NCI-H526 (cell line): ENCODE measurements around the gene IFNL2.
"Not testable (repeated sequence)": the region's sequence is repeated elsewhere in the genome, so short reads cannot be mapped to it uniquely, and the experiment has no call there.

ENCODE experiments used
- DNase-seq, 2 experiments: peaks; one replicate each; lab custom pipeline; 2025; lab: John Stamatoyannopoulos, UW

Gene IFNL2

DNA sequence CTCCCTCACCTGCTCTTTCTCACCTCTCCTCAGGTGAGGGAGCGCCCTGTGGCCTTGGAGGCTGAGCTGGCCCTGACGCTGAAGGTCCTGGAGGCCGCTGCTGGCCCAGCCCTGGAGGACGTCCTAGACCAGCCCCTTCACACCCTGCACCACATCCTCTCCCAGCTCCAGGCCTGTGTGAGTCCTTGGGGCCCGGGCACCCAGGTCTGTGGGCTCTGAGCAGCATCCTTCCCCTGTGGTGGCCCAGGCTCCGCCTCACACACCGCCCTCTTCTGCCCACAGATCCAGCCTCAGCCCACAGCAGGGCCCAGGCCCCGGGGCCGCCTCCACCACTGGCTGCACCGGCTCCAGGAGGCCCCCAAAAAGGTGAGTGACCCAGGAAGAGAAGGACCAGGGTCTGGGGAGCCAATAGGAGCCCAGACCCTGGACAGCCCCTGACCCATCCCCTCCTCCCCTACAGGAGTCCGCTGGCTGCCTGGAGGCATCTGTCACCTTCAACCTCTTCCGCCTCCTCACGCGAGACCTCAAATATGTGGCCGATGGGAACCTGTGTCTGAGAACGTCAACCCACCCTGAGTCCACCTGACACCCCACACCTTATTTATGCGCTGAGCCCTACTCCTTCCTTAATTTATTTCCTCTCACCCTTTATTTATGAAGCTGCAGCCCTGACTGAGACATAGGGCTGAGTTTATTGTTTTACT is 29.9 kb downstream of the IFNL2 start:
- no peak for DNase-seq

DNA sequence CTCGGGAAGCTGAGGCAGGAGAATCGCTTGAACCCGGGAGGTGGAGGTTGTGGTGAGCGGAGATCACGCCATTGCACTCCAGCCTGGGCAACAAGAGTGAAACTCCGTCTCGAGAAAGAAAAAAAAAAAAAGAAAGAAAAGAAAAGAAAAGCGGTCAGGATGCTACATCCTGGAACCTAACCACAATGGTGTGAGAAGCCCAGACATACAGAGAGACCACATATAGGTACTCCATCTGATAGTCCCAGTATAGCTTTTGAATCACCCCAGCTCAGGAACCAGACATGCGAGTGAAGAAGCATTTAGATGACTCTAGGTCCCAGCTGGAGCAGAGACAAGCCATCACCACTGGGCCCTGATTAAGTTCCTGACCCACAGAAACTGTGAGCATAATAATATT is 31.2 kb downstream of the IFNL2 start:
- no peak for DNase-seq

- DNase-seq = no peak
Observed at GRCh38 chr19:39299832-39300231, 31.6 kb downstream of the IFNL2 start.

- DNase-seq = no peak
Observed at GRCh38 chr19:39301021-39301420, 32.8 kb downstream of the IFNL2 start.

- DNase-seq = no peak
Observed at GRCh38 chr19:39301562-39301961, 33.4 kb downstream of the IFNL2 start.

DNA sequence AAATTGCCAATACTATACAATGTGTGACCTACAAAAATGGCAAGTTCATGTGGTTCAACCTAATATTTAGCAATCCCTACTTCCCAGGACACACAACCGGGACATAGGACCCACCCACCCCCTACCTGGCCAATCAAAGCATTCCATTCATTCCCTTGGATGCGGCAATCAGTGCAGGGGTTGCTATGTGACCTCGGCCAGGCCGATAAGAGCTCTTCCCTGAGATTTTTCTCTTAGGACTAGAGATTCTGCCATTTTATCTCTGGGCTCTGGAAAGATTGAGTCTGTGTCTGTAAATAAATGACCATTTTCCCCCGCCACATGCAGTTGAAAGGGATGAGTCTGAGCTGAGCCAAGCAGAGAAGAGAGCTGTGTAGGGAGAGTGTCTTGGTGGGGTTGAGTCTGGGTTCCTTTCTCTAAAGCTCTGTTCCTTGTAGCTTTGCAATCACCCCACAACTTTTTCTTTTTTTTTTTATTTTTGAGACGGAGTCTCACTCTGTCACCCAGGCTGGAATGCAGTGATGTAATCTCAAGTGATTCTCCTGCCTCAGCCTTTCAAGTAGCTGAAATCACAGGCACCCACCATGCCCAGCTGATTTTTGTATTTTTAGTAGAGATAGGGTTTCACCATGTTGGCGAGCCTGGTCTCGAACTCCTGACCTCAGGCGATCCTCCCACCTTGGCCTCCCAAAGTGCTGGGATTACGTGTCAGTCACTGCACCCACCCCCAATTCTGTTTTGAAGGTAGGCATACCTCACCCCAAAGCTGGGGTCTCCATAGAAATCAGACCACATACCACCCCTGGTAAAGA is 35.4 kb downstream of the IFNL2 start:
- DNase-seq = no peak

- no peak for DNase-seq
Observed at GRCh38 chr19:39304185-39304513, 36.0 kb downstream of the IFNL2 start.

DNA sequence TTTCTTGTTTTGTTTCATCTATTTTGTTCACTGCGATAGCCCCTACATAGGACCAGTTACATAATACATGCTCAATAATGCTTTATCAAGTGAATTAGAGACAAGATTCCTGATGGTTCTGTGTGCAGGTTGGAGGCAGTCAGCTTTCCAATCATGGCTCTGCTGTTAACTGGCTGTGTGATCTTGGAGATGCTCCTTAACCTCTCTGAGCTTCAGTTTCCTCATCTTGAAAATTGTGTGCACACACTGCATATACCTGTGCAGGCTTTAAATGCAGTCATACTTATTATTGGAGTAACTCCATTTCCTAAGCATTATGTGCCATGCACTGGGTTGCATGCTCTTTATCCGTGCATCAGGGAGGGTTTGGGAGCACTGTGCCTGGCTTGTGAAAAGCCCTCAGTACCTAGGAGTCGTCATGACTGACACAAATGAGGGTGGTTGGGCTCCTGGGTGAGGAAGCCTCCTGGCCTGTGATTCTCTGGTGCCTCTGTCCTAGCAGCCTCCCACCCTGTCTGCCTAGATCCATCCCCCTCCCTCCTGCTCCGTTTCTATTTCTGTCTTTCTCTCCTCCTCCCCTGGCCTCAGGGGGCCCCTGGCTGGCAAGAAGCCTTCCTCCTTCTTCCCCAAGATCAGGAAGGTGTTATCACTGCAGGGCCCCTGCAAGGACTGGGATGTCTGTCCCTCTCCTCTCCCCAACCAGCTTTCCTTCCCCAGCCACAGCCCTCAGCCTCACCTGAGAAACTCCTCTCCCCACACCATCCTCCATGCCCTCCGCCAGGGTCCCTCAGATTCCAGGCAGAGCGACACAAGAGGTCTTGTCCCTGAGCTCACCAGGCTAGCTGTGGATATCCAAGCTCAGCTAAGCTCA is 36.7 kb downstream of the IFNL2 start:
- DNase-seq = no peak

DNA sequence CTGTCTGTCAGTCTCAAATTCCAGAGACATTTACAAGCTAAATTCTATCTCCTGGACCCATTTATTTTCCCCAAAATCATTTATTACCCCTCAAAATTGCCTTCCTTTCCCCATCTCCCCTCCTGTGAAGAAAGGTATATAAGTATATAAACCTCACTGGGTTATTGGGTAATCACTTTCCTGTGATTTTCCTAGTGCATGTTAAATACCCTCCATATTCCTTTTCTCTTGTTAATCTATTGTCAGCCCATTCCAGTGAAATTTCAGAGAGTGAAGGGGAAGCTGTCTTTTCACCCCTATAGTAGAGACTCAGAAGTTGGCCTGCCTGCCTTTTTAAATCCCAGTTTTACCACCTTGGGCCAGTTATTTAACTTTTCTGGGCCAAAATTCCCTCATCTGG is 37.9 kb downstream of the IFNL2 start:
- no peak for DNase-seq

DNA sequence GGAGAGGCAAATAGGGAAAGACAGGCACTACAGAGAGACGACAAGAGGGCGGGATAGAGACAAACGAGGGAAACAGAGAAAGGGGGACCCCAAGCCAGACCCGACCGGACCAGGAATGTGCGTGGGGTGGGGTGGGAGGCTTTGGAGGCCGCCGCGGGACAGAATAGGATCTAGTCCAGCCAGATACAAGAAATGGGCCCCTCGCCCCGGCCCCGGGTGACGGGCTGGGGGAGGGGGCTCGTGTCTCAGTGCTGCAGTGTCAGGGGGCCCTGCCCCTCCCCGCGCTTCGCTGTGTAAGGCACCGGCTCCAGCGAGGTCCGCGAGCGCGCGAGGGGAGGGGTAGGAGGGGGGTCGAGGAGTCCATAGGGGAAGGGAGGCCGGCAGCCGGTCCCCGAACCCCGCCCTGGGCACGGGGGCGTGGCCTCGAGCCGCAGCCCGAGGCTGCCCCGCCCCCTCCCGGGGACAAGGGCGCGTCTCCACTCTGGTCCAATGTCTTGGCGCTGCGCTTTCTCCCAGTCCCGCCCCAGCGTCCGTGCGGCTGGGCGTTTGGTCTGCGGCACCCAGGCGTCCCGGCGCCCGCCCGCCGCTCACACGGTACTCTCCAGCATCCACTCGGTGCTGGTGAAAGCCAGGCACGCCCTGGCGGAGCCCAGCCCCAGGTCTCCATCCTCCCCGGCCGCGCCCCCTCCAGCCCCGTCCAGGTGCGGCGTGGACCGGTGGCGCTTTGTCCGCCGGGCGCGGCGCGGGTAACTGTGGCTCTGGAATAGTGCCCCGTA is 39.0 kb downstream of the IFNL2 start:
- DNase-seq = peak in 1 of 2 experiments; percentile 77

DNA sequence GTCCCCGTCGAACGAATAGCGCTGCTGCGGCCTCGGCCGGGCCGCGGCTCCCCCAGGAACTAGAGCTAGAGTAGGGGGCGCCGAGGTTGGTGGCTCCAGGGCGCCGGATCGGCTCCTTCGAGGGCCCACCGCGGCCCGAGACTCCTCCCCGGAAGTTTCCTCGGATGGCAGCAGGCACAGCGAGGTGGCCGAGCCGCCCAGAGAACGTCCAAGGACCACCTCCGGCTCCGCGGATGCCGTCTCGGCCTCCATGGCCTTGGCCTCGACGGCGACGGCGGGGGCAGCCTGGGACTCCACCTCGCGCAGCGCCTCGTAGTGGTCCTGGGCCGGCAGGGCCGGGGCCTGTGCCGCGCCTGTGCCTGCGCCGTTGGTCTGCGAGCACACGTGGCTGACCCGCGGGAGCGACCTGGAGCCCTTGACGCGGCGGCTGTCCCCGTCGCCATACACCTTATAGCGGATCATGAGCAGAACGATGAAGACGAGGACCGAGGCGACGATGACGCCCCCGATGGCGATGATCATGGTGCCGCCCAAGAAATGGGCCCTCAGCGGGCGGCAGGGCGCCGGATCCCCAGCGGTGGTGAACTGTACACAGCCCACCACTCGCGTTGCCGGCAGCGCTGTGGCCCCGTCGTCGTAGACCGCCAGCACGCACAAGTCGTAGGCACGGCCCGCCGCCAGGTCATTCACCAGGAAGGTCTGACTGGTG is 39.8 kb downstream of the IFNL2 start:
- DNase-seq = peak in 1 of 2 experiments; percentile 51

DNA sequence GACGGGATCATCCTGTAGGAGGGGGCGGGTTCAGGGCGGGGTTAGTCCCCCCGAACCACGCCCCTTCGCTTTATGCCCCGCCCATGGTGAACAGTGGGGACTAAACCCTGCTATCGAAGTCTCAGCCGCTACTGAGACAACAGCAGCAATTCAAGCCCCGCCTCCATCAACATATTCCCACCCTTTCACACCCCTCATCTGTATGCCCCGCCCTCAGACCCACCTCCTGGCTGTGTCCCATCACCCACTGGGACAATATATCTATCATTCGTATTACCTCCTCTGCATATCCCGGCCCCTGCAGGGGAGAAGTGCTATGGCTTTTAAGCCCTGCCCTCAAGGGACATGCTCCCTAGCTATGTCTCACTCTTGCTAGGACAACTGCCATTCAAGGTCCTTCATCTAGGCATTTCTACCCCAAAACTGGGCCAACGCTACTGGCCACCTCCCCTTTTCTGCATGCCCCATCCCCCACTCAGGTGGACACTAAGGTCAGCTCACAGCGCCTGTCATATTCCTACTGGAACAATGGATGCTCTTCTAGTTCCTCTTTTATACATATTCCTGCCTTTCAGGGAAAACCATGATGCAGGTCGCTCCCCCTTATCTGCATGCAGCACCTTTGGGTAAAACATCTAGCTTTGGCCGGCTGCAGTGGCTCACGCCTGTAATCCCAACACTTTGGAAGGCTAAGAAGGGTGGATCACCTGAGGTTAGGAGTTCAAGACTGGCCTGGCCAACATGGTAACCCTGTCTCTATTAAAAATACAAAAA is 40.5 kb downstream of the IFNL2 start:
- DNase-seq = peak; percentile 57 to 82

GRCh38 chr19:39309305-39309670 is 41.1 kb downstream of the IFNL2 start:
- DNase-seq = not testable (repeated sequence)

- no peak for DNase-seq
Observed at GRCh38 chr19:39310558-39311311, 42.5 kb downstream of the IFNL2 start.

- no peak for DNase-seq
Observed at GRCh38 chr19:39314016-39314728, 46.0 kb downstream of the IFNL2 start.

GRCh38 chr19:39315933-39316332 is 47.7 kb downstream of the IFNL2 start:
- DNase-seq = no peak

- DNase-seq = no peak
Observed at GRCh38 chr19:39316627-39317321, 48.6 kb downstream of the IFNL2 start.

DNA sequence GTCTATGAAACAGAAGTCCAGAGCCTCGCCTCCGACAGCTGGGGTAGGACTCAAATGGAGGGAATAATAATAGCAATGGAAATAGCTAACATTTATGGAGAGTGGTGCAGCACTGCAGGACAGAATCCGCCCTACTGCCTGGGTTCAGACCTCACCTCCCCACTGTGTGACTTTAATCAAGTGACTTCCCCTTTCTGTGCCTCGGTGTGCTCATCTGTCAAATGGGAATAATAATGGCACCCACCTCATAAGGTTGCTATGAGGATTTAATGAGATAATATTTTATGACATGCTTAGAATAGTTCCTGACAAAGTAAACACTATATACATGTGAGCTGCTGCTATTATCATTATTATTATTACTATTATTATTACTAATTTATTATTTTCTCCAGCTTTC is 49.3 kb downstream of the IFNL2 start:
- no peak for DNase-seq
